GM19452 (cell line): Measurements from ENCODE around the gene CD37.

Experiments
- ATAC-seq: cut with Tn5 transposase; IDR thresholded peaks from one replicate; pipeline ENCODE4 v1.9.1; 2021; ENCODE audit not compliant: unreplicated experiment

Gene CD37

GRCh38 chr19:49344505-49345423, 9.6 kb downstream of the CD37 start:
- ATAC-seq: no peak

GRCh38 chr19:49347191-49347590, 12.0 kb downstream of the CD37 start:
- ATAC-seq: no peak

GRCh38 chr19:49347835-49348234, 12.6 kb downstream of the CD37 start:
- no peak for ATAC-seq

- no peak for ATAC-seq
Measured at GRCh38 chr19:49348305-49349189, 13.3 kb downstream of the CD37 start.

- ATAC-seq: no peak
Measured at GRCh38 chr19:49349567-49349966, 14.4 kb downstream of the CD37 start.

GRCh38 chr19:49355909-49356353, 20.7 kb downstream of the CD37 start:
- ATAC-seq: no peak

- no peak for ATAC-seq
Measured at GRCh38 chr19:49356382-49356781, 21.2 kb downstream of the CD37 start.

GRCh38 chr19:49357186-49357585, 22.0 kb downstream of the CD37 start:
- ATAC-seq: no peak

GRCh38 chr19:49359851-49360820, 24.9 kb downstream of the CD37 start:
- no peak for ATAC-seq

GRCh38 chr19:49361438-49362047, 26.3 kb downstream of the CD37 start:
- ATAC-seq: no peak

- no peak for ATAC-seq
Measured at GRCh38 chr19:49362048-49362928, 27.1 kb downstream of the CD37 start, which contains the start of gene TEAD2. Gene TEAD2 (minus strand): TSS chr19:49362416. CDS start chr19:49360075, 2,341 bp downstream.

- ATAC-seq: no peak
Measured at GRCh38 chr19:49362929-49363267, 27.7 kb downstream of the CD37 start.

GRCh38 chr19:49363268-49364082, 28.3 kb downstream of the CD37 start, which contains the start of gene DKKL1:
Gene DKKL1 (plus strand): TSS chr19:49363877. CDS start chr19:49363999, 122 bp downstream.
- ATAC-seq: no peak

- ATAC-seq: no peak
Measured at GRCh38 chr19:49364083-49364737, 29.0 kb downstream of the CD37 start.

GRCh38 chr19:49366110-49366509, 30.9 kb downstream of the CD37 start:
- no peak for ATAC-seq

GRCh38 chr19:49368711-49369358, 33.6 kb downstream of the CD37 start:
- ATAC-seq: no peak

- ATAC-seq: no peak
Measured at GRCh38 chr19:49371184-49371583, 36.0 kb downstream of the CD37 start.
